ENCODE measurements around the gene METTL26. TPM values are rescaled to one million over a fixed set of nuclear protein-coding genes. Genes with fewer than 3 reads are reported as not detected.

METTL26 gene
- polyA plus RNA-seq, 3 donors: 57.1 to 80.9 (median 70.4) TPM

DNA sequence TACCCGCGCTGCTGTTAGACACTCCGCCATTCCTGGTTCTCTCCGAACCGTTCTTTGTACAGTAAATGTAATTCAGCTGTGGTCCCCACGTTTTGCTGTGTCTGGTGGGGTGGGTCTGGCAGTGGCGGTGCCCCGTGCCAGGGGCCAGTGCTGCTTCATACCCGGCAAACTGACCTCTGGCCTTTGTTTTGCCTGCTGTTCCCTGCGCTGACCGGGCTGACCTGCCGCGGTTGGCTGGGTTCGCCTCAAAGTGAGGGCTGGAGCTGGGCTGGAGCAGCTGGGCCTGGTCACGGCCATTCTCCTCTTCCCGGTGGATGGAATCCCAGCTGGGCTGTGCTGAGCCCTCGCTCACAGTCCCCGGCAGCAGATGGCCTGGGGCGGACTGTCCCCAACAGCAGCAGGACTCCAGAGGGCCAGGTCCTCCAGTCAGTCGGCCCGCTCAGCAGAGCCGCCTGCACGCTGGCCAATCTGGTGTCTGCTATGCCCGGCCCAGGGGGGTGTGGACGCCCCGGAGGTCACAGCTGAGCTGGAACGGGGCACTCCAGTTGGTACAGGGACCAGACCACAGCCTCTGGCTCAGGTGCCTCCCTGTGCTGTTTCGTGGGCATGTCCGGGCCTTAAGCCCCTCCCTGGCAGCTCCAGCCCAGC lies 6.8 kb downstream of the METTL26 start:
- Histone ChIP-seq H3K36me3 (replicated peaks in 1 of 2; ENCODE audit: control insufficient read depth in 1 of 2, insufficient read depth in 2 of 2, low read length in 2 of 2) (peaks cover 43 to 57% of the 10 kb centered on the region in 2 donors), H3K9ac (ENCODE audit: insufficient read depth, low read length, poor library complexity, severe bottlenecking) (no peak overlapping the region), H2AFZ (ENCODE audit: insufficient read depth, low read depth, low read length, poor library complexity, severe bottlenecking) (no peak overlapping the region), H3K4me2 (replicated peaks; ENCODE audit: extremely low read depth, low read length, poor library complexity, severe bottlenecking) (no peak overlapping the region), H3K79me2 (ENCODE audit: insufficient read depth, low read length) (peaks cover 2% of the 10 kb centered on the region), H3K9me3 (replicated peaks in 1 of 2; ENCODE audit: control insufficient read depth in 1 of 2, insufficient read depth in 1 of 2, low read length in 2 of 2) (no peaks in the 10 kb centered on the region), H3K27ac (ENCODE audit: low read depth in 1 of 2, low read length in 2 of 2) (no peak overlapping the region), H3K27me3 (ENCODE audit: control insufficient read depth in 2 of 2, insufficient read depth in 2 of 2, low read length in 2 of 2) (no peaks in the 10 kb centered on the region), H3K4me1 (ENCODE audit: control insufficient read depth in 1 of 2, insufficient read depth in 2 of 2, low read length in 2 of 2) (peaks cover 4 to 18% of the 10 kb centered on the region in 2 donors), H3K4me3 (replicated peaks in 1 of 3; ENCODE audit: low read depth in 2 of 3, low read length in 3 of 3) (no peak overlapping the region), H4K20me1 (ENCODE audit: insufficient read depth, low read length) (peaks cover 56% of the 10 kb centered on the region)
- TF ChIP-seq, protein P1, sequence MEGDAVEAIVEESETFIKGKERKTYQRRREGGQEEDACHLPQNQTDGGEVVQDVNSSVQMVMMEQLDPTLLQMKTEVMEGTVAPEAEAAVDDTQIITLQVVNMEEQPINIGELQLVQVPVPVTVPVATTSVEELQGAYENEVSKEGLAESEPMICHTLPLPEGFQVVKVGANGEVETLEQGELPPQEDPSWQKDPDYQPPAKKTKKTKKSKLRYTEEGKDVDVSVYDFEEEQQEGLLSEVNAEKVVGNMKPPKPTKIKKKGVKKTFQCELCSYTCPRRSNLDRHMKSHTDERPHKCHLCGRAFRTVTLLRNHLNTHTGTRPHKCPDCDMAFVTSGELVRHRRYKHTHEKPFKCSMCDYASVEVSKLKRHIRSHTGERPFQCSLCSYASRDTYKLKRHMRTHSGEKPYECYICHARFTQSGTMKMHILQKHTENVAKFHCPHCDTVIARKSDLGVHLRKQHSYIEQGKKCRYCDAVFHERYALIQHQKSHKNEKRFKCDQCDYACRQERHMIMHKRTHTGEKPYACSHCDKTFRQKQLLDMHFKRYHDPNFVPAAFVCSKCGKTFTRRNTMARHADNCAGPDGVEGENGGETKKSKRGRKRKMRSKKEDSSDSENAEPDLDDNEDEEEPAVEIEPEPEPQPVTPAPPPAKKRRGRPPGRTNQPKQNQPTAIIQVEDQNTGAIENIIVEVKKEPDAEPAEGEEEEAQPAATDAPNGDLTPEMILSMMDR (IDR thresholded peaks at IDR 0.05): no peak
- H3K36me3 Mint-ChIP-seq: peaks cover 30 to 50% of the 10 kb centered on the region in 2 donors
- H3K9me3 Mint-ChIP-seq: no peaks in the 10 kb centered on the region
- 92% methylated on average over 29 of the region's 29 CpGs for WGBS (ENCODE audit: insufficient coverage)
- peaks cover 2% of the 10 kb centered on the region for H3K4me1 Mint-ChIP-seq
- DNase-seq: no peak
- H3K27me3 Mint-ChIP-seq (ENCODE audit: low read depth in 3 of 3): peaks cover 2 to 12% (median 5%) of the 10 kb centered on the region in 3 donors
- no peak overlapping the region for H3K4me3 Mint-ChIP-seq
- intact Hi-C loops (cut with micrococcal nuclease): no loop called here
- H3K27ac Mint-ChIP-seq: peak overlapping the region in 2 of 7 donors; percentile 33 to 41

DNA sequence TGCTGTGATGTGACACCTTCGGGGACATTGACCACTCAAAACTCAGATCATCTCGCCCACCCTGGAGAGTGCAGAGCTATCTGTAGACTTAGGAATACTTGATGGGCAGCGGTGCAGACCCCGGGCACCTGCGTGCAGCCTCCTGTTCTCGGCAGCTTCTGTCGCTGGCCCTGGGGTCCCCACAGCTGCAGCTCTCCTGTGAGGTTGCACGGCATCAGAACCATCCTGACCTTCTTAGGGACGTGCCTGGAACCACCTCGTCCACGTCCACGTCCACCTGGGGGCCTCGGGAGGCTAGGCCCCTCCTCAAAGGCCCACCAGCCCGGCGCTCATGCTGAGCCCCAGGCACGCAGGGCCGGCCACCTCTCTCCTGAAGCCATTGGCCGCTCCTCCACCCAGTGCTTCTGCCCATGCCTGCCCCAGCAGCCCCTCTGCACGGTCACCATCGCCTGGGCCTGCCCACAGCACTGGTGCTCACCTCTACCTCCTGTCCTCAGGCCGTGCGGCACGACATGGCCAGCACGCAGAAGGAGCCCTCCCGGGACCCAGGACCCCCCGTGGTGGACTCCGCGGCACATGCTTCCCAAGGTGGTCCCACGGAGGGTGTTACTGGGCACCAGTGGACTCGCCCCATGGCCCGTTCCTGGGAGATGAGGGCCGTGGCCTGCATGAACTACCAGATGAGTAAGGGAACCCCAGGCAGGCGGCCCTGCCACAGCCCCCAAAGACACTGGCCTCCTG lies 7.6 kb downstream of the METTL26 start:
- H4K20me1 ChIP-seq (ENCODE audit: insufficient read depth, low read length): peaks cover 59% of the 10 kb centered on the region
- H3K36me3 Mint-ChIP-seq: peaks cover 31 to 51% of the 10 kb centered on the region in 2 donors
- intact Hi-C loops (cut with micrococcal nuclease): no loop called here

More for the DNA sequence above, 7.6 kb downstream of the METTL26 start:
- no peak overlapping the region for H3K27ac ChIP-seq (ENCODE audit: low read depth in 1 of 2, low read length in 2 of 2)
- Mint-ChIP-seq H3K4me1 (peaks cover 2% of the 10 kb centered on the region), H3K4me3 (no peak overlapping the region), H3K27ac (no peak overlapping the region), H3K27me3 (ENCODE audit: low read depth in 3 of 3) (peaks cover 2 to 12% (median 5%) of the 10 kb centered on the region in 3 donors), H3K9me3 (no peaks in the 10 kb centered on the region)
- no peaks in the 10 kb centered on the region for H3K9me3 ChIP-seq (replicated peaks in 1 of 2; ENCODE audit: control insufficient read depth in 1 of 2, insufficient read depth in 1 of 2, low read length in 2 of 2)
- no peak for DNase-seq
- H3K27me3 ChIP-seq (ENCODE audit: control insufficient read depth in 2 of 2, insufficient read depth in 2 of 2, low read length in 2 of 2): no peaks in the 10 kb centered on the region
- TF ChIP-seq, protein P1 (IDR thresholded peaks at IDR 0.05): no peak
- no peak overlapping the region for H2AFZ ChIP-seq (ENCODE audit: insufficient read depth, low read depth, low read length, poor library complexity, severe bottlenecking)
- H3K9ac ChIP-seq (ENCODE audit: insufficient read depth, low read length, poor library complexity, severe bottlenecking): no peak overlapping the region
- 92% methylated on average over 29 of the region's 33 CpGs for WGBS (ENCODE audit: insufficient coverage)
- H3K79me2 ChIP-seq (ENCODE audit: insufficient read depth, low read length): peaks cover 5% of the 10 kb centered on the region
- H3K36me3 ChIP-seq (replicated peaks in 1 of 2; ENCODE audit: control insufficient read depth in 1 of 2, insufficient read depth in 2 of 2, low read length in 2 of 2): peaks cover 43 to 57% of the 10 kb centered on the region in 2 donors
- H3K4me2 ChIP-seq (replicated peaks; ENCODE audit: extremely low read depth, low read length, poor library complexity, severe bottlenecking): no peak overlapping the region
- peaks cover 4 to 18% of the 10 kb centered on the region in 2 donors for H3K4me1 ChIP-seq (ENCODE audit: control insufficient read depth in 1 of 2, insufficient read depth in 2 of 2, low read length in 2 of 2)
- H3K4me3 ChIP-seq (replicated peaks in 1 of 3; ENCODE audit: low read depth in 2 of 3, low read length in 3 of 3): no peak overlapping the region

Measured in CD14-positive monocyte (primary cell).